Cardiac fibroblast (primary cell): ENCODE data around the gene ZNF490.

Source experiments
- DNase-seq, 2 donors: peaks; one replicate each; pipeline versions ENCODE4 v3.0.0 to v3.0.0-alpha.2; 2010; ENCODE audit warnings: low read depth in 2 of 2
- H3K4me3 ChIP-seq, 2 donors: replicated peaks in 1 of 2; 1 replicate in 1 of 2; 2 replicates in 1 of 2; pipeline ENCODE4 v1.5.1; 2011; ENCODE audit warnings: low read depth in 2 of 2, low read length in 2 of 2, mild to moderate bottlenecking in 2 of 2, moderate library complexity in 1 of 2
- TF ChIP-seq, protein P1 (sequence below): IDR thresholded peaks from one replicate; pipeline ENCODE4 v1.5.1; 2011; ENCODE audit warnings: low read depth, mild to moderate bottlenecking, low read length, inconsistent platforms

Gene ZNF490

DNA sequence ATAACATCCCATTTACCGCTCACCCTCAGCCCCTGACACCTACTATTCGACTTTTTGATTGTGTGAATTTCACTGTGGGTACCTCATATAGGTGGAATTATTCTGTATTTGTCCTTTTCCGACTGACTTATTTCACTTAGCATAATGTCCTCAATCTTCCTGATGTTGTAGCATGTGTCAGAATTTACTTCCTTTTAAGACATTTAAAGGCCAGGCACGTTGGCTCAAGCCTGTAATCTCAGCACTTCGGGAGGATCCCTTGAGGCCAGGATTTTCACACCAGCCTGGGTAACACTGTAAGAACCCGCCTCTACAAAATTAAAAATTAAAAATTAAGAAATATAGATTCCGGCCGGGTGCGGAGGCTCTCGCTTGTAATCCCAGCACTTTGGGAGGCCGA, 13.0 kb downstream of the ZNF490 start:
- H3K4me3 ChIP-seq = no peak overlapping the region
- DNase-seq = no peak
- TF ChIP-seq, protein P1, sequence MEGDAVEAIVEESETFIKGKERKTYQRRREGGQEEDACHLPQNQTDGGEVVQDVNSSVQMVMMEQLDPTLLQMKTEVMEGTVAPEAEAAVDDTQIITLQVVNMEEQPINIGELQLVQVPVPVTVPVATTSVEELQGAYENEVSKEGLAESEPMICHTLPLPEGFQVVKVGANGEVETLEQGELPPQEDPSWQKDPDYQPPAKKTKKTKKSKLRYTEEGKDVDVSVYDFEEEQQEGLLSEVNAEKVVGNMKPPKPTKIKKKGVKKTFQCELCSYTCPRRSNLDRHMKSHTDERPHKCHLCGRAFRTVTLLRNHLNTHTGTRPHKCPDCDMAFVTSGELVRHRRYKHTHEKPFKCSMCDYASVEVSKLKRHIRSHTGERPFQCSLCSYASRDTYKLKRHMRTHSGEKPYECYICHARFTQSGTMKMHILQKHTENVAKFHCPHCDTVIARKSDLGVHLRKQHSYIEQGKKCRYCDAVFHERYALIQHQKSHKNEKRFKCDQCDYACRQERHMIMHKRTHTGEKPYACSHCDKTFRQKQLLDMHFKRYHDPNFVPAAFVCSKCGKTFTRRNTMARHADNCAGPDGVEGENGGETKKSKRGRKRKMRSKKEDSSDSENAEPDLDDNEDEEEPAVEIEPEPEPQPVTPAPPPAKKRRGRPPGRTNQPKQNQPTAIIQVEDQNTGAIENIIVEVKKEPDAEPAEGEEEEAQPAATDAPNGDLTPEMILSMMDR = no peak

DNA sequence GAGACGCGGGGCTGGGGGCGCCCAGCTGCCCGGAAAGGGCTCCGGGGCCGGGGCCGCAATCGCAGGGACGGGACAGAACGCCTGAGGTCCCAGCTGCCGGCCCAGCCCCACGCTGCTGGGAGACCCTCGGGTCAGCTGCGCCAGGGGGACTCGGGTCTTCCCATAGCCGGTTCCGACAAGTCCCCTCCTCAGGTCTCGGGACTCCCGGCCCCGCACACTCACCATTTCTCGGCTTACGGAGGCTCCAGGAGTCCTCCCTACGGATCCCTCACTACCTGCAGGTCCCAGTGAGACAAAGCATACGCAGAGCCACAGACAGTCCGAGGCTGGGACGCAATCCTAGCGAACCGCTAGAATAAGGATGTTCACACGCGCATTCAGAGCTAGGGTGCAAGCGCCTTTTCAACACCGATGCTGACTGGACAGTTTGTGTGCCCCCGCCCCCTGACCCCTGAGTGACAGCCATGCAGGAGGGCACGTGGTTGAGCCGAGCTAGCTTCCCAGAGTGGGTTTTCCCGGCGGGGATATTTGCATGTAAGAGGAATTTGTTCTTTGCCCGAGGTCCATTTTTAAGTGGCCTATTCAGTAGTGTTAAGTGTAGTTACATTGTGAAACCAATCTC, 13.6 kb downstream of the ZNF490 start:
- TF ChIP-seq, protein P1 = no peak
- H3K4me3 ChIP-seq = no peak overlapping the region
- DNase-seq = no peak

DNA sequence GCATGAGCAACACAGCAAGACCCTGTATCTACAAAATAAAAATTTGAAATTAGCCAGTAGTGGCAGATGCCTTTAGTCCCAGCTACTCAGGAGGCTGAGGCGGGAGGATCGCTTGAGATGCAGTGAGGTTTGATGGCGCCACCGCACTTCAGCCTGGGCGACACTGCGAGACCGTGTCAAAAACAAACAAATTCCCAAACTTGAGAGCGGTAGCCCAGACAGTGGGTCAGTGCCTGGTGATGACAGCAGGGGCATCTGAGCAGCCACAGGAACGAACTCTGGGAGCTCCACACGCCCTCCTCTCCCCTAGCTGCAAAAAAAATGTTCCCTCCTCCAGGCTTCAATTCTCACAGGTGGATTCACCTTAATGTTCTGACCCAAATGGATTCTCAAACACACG, 14.1 kb downstream of the ZNF490 start:
- TF ChIP-seq, protein P1 = no peak
- H3K4me3 ChIP-seq = no peak overlapping the region
- no peak for DNase-seq

DNA sequence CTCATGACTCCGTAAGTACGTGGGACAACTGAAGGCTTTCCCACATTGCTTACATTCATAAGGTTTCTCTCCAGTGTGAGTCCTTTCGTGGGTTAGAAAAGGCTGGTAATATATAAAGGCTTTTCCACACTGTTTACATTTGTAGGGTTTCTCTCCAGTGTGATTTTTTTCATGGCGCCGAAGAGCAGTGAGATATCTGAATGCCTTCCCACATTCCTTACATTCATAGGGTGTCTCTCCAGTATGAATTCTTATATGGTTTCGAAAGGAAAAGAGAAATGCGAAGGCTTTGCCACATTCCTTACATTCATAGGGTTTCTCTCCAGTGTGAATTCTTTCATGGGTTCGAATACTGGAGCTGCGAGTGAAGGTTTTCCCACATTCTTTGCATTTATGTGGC, 29.5 kb downstream of the ZNF490 start:
- no peak for DNase-seq
- H3K4me3 ChIP-seq = no peak overlapping the region
- TF ChIP-seq, protein P1 = no peak

DNA sequence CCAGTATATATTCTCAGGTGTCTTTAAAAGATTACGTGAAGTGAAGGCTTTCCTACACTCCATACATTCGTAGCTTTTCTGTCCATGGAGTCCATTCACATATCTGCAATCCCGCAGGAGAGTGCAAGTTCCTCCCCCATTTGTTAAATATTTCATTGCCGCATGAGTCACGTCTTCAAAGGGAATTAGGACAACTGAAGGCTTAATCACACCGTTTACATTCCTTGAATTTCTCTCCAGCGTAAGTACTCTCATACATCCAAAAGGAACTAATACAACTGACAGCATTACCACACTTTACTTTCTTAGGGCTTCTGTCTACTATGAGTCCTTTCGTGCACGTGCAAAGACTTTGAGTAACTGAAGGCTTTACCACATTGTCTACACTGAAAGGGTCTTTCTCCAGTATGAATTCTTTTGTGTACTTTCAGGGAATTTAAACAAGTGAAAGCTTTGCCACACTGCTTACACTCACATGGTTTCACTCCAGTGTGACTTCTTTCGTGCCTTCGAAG, 30.4 kb downstream of the ZNF490 start:
- no peak overlapping the region for H3K4me3 ChIP-seq
- DNase-seq = peak; percentile 11 to 75
- TF ChIP-seq, protein P1 = no peak

DNA sequence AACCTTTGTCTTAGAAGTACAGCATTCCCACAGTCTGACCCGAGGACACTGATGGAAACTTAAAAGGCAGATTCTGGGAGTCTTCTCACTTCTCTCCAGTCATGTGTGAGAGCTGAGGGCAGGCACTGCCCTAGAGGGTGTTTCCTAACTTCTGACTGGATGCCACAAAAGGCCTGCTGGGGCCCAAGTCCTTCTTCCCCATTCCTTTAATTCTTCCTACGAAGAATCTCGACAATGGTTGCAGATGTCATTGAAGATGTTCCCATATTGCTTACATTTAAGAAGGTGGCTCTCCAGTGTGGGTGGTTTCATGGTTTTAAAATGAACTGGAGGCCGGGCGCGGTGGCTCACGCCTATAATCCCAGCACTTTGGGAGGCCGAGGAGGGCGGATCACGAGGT, 32.0 kb downstream of the ZNF490 start:
- DNase-seq = no peak
- H3K4me3 ChIP-seq = no peak overlapping the region
- TF ChIP-seq, protein P1 = no peak

DNA sequence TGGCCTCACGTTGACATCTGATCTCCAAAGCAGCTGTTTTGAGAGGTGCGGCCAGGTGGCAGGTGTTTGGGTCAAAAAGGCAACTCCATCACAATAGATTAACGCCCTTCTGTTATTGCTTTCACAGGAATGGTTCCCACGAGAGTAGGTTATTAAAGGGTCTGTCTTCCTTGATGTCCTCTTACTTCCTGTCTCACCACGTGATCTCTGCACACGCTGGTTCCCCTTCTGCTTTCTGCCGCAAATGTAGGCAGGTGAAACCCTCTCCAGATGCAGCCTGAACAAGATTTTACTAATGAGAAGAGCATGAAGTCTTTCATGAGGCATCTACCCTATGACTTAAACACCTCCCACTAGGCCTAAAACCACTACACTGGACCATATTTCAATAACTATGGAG, 36.6 kb downstream of the ZNF490 start:
- TF ChIP-seq, protein P1 = no peak

More for the DNA sequence above, 36.6 kb downstream of the ZNF490 start:
- no peak for DNase-seq
- no peak overlapping the region for H3K4me3 ChIP-seq
